HUES64 (cell line): Measurements from ENCODE around the gene KCTD15.

Experiments used
- H3K27ac ChIP-seq: 2 replicates; pipeline ENCODE4 v1.7.0; 2013; ENCODE audit warnings: low read depth, low read length, inconsistent platforms
- H3K27me3 ChIP-seq: 2 replicates; pipeline ENCODE4 v1.6.1; 2013; ENCODE audit warnings: mild to moderate bottlenecking, low read length; ENCODE audit not compliant: insufficient read depth
- H3K36me3 ChIP-seq: 2 replicates; pipeline ENCODE4 v1.6.1; 2013; ENCODE audit warnings: mild to moderate bottlenecking, low read length; ENCODE audit not compliant: insufficient read depth
- H3K4me1 ChIP-seq: 2 replicates; pipeline ENCODE4 v1.6.1; 2013; ENCODE audit warnings: mild to moderate bottlenecking, low read length, moderate library complexity; ENCODE audit not compliant: insufficient read depth
- H3K4me3 ChIP-seq: 2 replicates; pipeline ENCODE4 v1.5.1; 2013; ENCODE audit warnings: mild to moderate bottlenecking, low read length, moderate library complexity
- H3K9ac ChIP-seq: 2 replicates; pipeline ENCODE4 v1.6.1; 2013; ENCODE audit warnings: mild to moderate bottlenecking, low read depth, low read length
- H3K9me3 ChIP-seq: 2 replicates; pipeline ENCODE4 v1.6.1; 2013; ENCODE audit warnings: low read depth, low read length; ENCODE audit not compliant: insufficient read depth
- WGBS: fragments of 150-250, 120-280 bp; methylation state at CpG from one replicate; pipeline ENCODE4 v1.1.7; 2013; ENCODE audit warnings: missing lambda C conversion rate; 5-methylcytosine and 5-hydroxymethylcytosine counted together

KCTD15 gene

GRCh38 chr19:33755099-33756035 lies 41.3 kb upstream of the KCTD15 start:
- no peak overlapping the region for H3K27ac ChIP-seq
- no peaks in the 10 kb centered on the region for H3K27me3 ChIP-seq
- H3K9me3 ChIP-seq = no peaks in the 10 kb centered on the region
- H3K9ac ChIP-seq = no peak overlapping the region
- H3K4me1 ChIP-seq = no peaks in the 10 kb centered on the region
- H3K4me3 ChIP-seq = no peak overlapping the region
- 87% methylated on average over 26 of the region's 26 CpGs for WGBS
- no peaks in the 10 kb centered on the region for H3K36me3 ChIP-seq

GRCh38 chr19:33756177-33756576 lies 40.5 kb upstream of the KCTD15 start:
- Histone ChIP-seq H3K9me3 (no peaks in the 10 kb centered on the region), H3K4me1 (no peaks in the 10 kb centered on the region), H3K36me3 (no peaks in the 10 kb centered on the region), H3K27me3 (no peaks in the 10 kb centered on the region), H3K4me3 (no peak overlapping the region), H3K9ac (no peak overlapping the region), H3K27ac (no peak overlapping the region)
- 96% methylated on average over 11 of the region's 11 CpGs for WGBS

GRCh38 chr19:33758541-33759013 lies 38.1 kb upstream of the KCTD15 start:
- 87% methylated on average over 12 of the region's 12 CpGs for whole genome bisulfite sequencing
- H3K4me1 ChIP-seq = no peaks in the 10 kb centered on the region
- H3K9me3 ChIP-seq = no peaks in the 10 kb centered on the region
- H3K36me3 ChIP-seq = no peaks in the 10 kb centered on the region
- H3K27ac ChIP-seq = no peak overlapping the region
- no peak overlapping the region for H3K9ac ChIP-seq
- H3K27me3 ChIP-seq = no peaks in the 10 kb centered on the region
- H3K4me3 ChIP-seq = no peak overlapping the region

GRCh38 chr19:33759356-33759755 lies 37.3 kb upstream of the KCTD15 start:
- Histone ChIP-seq H3K27ac (no peak overlapping the region), H3K4me3 (no peak overlapping the region), H3K4me1 (no peaks in the 10 kb centered on the region), H3K9me3 (no peaks in the 10 kb centered on the region), H3K36me3 (no peaks in the 10 kb centered on the region), H3K27me3 (no peaks in the 10 kb centered on the region), H3K9ac (no peak overlapping the region)
- WGBS = 94% methylated on average over 7 of the region's 7 CpGs

- H3K9me3 ChIP-seq = no peaks in the 10 kb centered on the region
- H3K9ac ChIP-seq = no peak overlapping the region
- no peaks in the 10 kb centered on the region for H3K36me3 ChIP-seq
- no peak overlapping the region for H3K27ac ChIP-seq
- WGBS = 77% methylated on average over 11 of the region's 11 CpGs
- no peaks in the 10 kb centered on the region for H3K4me1 ChIP-seq
- H3K27me3 ChIP-seq = no peaks in the 10 kb centered on the region
- H3K4me3 ChIP-seq = no peak overlapping the region
These were observed 32.9 kb upstream of the KCTD15 start for GRCh38 chr19:33763633-33764371.

- no peaks in the 10 kb centered on the region for H3K27me3 ChIP-seq
- no peak overlapping the region for H3K27ac ChIP-seq
- H3K9ac ChIP-seq = no peak overlapping the region
- no peaks in the 10 kb centered on the region for H3K36me3 ChIP-seq
- H3K4me3 ChIP-seq = no peak overlapping the region
- H3K9me3 ChIP-seq = no peaks in the 10 kb centered on the region
- no peaks in the 10 kb centered on the region for H3K4me1 ChIP-seq
- WGBS = 85% methylated on average over 13 of the region's 13 CpGs
These were observed 30.0 kb upstream of the KCTD15 start for GRCh38 chr19:33766623-33767022.

GRCh38 chr19:33767898-33768413 lies 28.7 kb upstream of the KCTD15 start:
- Histone ChIP-seq H3K27ac (no peak overlapping the region), H3K4me3 (no peak overlapping the region), H3K36me3 (peaks cover 3% of the 10 kb centered on the region; the same call in 1 of the 2 replicates), H3K9me3 (no peaks in the 10 kb centered on the region), H3K27me3 (no peaks in the 10 kb centered on the region), H3K4me1 (no peaks in the 10 kb centered on the region), H3K9ac (no peak overlapping the region)
- WGBS = 50% methylated on average over 9 of the region's 9 CpGs

GRCh38 chr19:33769208-33769607 lies 27.5 kb upstream of the KCTD15 start:
- no peak overlapping the region for H3K9ac ChIP-seq
- H3K4me1 ChIP-seq = no peaks in the 10 kb centered on the region
- H3K9me3 ChIP-seq = no peaks in the 10 kb centered on the region
- H3K4me3 ChIP-seq = no peak overlapping the region
- H3K36me3 ChIP-seq = peaks cover 4% of the 10 kb centered on the region; the same call in 1 of the 2 replicates
- 73% methylated on average over 6 of the region's 6 CpGs for WGBS
- H3K27me3 ChIP-seq = no peaks in the 10 kb centered on the region
- no peak overlapping the region for H3K27ac ChIP-seq

GRCh38 chr19:33770107-33770506 lies 26.6 kb upstream of the KCTD15 start:
- WGBS = 83% methylated on average over 8 of the region's 8 CpGs
- Histone ChIP-seq H3K27ac (no peak overlapping the region), H3K9ac (no peak overlapping the region), H3K36me3 (peaks cover 4% of the 10 kb centered on the region; the same call in 1 of the 2 replicates), H3K4me1 (no peaks in the 10 kb centered on the region), H3K4me3 (no peak overlapping the region), H3K27me3 (no peaks in the 10 kb centered on the region), H3K9me3 (no peaks in the 10 kb centered on the region)

GRCh38 chr19:33771384-33772101 lies 25.1 kb upstream of the KCTD15 start:
- Histone ChIP-seq H3K27me3 (no peaks in the 10 kb centered on the region), H3K4me1 (no peaks in the 10 kb centered on the region), H3K36me3 (peaks cover 4% of the 10 kb centered on the region; the same call in 1 of the 2 replicates), H3K4me3 (no peak overlapping the region), H3K27ac (no peak overlapping the region), H3K9ac (no peak overlapping the region), H3K9me3 (no peaks in the 10 kb centered on the region)
- 48% methylated on average over 19 of the region's 19 CpGs for WGBS
